ENCODE data around the gene ZNF580.

The ZNF580 gene

DNA sequence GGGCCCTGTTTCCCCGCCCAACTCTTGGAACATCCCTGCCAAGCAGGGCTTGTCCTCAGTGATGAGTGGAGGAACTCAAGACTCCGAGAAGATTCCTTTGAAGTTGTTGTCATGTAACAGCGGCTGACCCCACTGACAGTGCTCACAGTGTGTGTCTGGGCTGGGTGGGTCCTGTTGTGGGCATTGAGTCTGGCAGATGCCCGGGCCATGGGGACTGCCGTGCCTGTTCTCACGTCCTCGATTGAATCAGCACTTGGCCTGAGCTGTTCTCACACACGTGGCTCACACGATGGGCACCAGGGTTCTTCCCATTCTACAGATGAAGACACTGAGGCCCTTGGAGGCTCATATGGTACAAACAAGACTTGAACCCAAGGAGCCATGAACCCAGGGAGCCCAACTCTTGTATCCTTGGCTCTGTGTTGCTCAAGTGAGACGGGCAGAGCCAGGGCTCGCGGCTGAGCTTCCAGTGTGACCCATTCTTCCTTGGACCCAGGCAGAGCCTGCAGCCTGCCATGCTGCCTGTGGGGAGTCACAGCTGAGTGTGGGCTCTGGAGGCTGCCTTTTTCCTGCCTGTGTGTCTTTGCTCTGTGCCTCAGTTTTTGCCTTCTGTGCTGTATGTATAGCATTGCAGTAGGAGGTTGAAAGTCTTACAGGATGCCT, 25.7 kb downstream of the ZNF580 start:
- Histone ChIP-seq H3F3A (ENCODE audit: insufficient read depth, low read length) (no peaks in the 10 kb centered on the region), H3K27me3 (ENCODE audit: insufficient read depth, low read length) (no peaks in the 10 kb centered on the region), H3K4me3 (ENCODE audit: low read depth, low read length, poor library complexity, severe bottlenecking) (no peak overlapping the region), H3K4me2 (ENCODE audit: low read length) (no peak overlapping the region), H3K9me2 (ENCODE audit: low read depth, low read length) (no peaks in the 10 kb centered on the region), H3K9me3 (ENCODE audit: low read length) (no peaks in the 10 kb centered on the region), H2AFZ (ENCODE audit: low read length) (no peak overlapping the region), H4K20me1 (ENCODE audit: insufficient read depth, low read length) (no peaks in the 10 kb centered on the region), H3K4me1 (ENCODE audit: insufficient read depth, low read length, severe bottlenecking) (peaks cover 6% of the 10 kb centered on the region), H3K9ac (ENCODE audit: low read length) (no peak overlapping the region), H3K27ac (ENCODE audit: low read depth, low read length, poor library complexity, severe bottlenecking) (no peak overlapping the region), H3K36me3 (ENCODE audit: insufficient read depth, low read length) (peaks cover 98% of the 10 kb centered on the region), H3K79me2 (ENCODE audit: insufficient read depth, low read length) (no peaks in the 10 kb centered on the region)
- TF ChIP-seq CTCF (IDR thresholded peaks at IDR 0.05; ENCODE audit: low read length), result no peak

DNA sequence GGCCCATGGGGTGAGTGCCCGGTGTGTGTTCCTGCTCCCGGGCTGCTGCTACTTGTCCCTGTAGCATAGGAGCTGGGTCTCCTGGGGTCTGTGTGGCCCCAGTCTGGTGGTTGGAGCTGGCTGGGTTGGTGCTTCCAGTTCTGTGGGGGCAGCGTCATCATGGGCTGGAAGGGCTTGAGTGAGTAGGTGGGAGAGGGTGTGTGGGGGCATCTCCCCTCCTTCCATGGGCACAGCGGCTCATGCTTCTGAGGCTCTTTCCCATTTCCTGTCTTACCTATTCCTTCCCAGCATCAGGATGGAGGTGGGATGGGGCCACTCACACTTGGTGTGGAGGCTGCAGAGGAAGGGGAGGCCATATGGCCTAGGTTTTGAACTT, 26.2 kb downstream of the ZNF580 start:
- Histone ChIP-seq H3K36me3 (ENCODE audit: insufficient read depth, low read length) (peaks cover 98% of the 10 kb centered on the region), H3K9ac (ENCODE audit: low read length) (no peak overlapping the region), H3K4me1 (ENCODE audit: insufficient read depth, low read length, severe bottlenecking) (peaks cover 8% of the 10 kb centered on the region), H4K20me1 (ENCODE audit: insufficient read depth, low read length) (no peaks in the 10 kb centered on the region), H2AFZ (ENCODE audit: low read length) (no peak overlapping the region), H3K27me3 (ENCODE audit: insufficient read depth, low read length) (no peaks in the 10 kb centered on the region), H3K79me2 (ENCODE audit: insufficient read depth, low read length) (no peaks in the 10 kb centered on the region), H3K4me3 (ENCODE audit: low read depth, low read length, poor library complexity, severe bottlenecking) (no peak overlapping the region), H3F3A (ENCODE audit: insufficient read depth, low read length) (no peaks in the 10 kb centered on the region), H3K9me2 (ENCODE audit: low read depth, low read length) (no peaks in the 10 kb centered on the region), H3K9me3 (ENCODE audit: low read length) (no peaks in the 10 kb centered on the region), H3K27ac (ENCODE audit: low read depth, low read length, poor library complexity, severe bottlenecking) (no peak overlapping the region), H3K4me2 (ENCODE audit: low read length) (no peak overlapping the region)
- no peak for TF ChIP-seq EZH2 (IDR thresholded peaks at IDR 0.05; ENCODE audit: borderline replicate concordance, low read length)
- TF ChIP-seq CTCF (IDR thresholded peaks at IDR 0.05; ENCODE audit: low read length), result no peak

- Histone ChIP-seq H3K4me2 (ENCODE audit: low read length) (no peak overlapping the region), H3F3A (ENCODE audit: insufficient read depth, low read length) (no peaks in the 10 kb centered on the region), H3K79me2 (ENCODE audit: insufficient read depth, low read length) (no peaks in the 10 kb centered on the region), H3K4me3 (ENCODE audit: low read depth, low read length, poor library complexity, severe bottlenecking) (no peak overlapping the region), H3K27me3 (ENCODE audit: insufficient read depth, low read length) (no peaks in the 10 kb centered on the region), H3K9me3 (ENCODE audit: low read length) (no peaks in the 10 kb centered on the region), H2AFZ (ENCODE audit: low read length) (no peak overlapping the region), H3K4me1 (ENCODE audit: insufficient read depth, low read length, severe bottlenecking) (peaks cover 8% of the 10 kb centered on the region), H3K36me3 (ENCODE audit: insufficient read depth, low read length) (peaks cover 98% of the 10 kb centered on the region), H3K9me2 (ENCODE audit: low read depth, low read length) (no peaks in the 10 kb centered on the region), H3K27ac (ENCODE audit: low read depth, low read length, poor library complexity, severe bottlenecking) (no peak overlapping the region), H3K9ac (ENCODE audit: low read length) (no peak overlapping the region), H4K20me1 (ENCODE audit: insufficient read depth, low read length) (no peaks in the 10 kb centered on the region)
- TF ChIP-seq CTCF (IDR thresholded peaks at IDR 0.05; ENCODE audit: low read length) (no peak), EZH2 (IDR thresholded peaks at IDR 0.05; ENCODE audit: borderline replicate concordance, low read length) (no peak)
Measured at GRCh38 chr19:55667511-55667910, 26.7 kb downstream of the ZNF580 start.
